Measurements from ENCODE around the gene SCFD2. TPM values are rescaled to one million over a fixed set of nuclear protein-coding genes. Genes with fewer than 3 reads are reported as not detected.
A peak's percentile ranks its signal among the peaks of the same experiment; 100 is the strongest.

The SCFD2 gene
- total RNA-seq, 1 donor from 2014 or later: 17.2 TPM

GRCh38 chr4:53208753-53209152 lies 157.1 kb downstream of the SCFD2 start:
- Mint-ChIP-seq H3K27ac (ENCODE audit: unreplicated experiment) (no peak overlapping the region), H3K4me1 (ENCODE audit: low read depth, unreplicated experiment) (no peaks in the 10 kb centered on the region), H3K4me3 (ENCODE audit: unreplicated experiment) (no peak overlapping the region), H3K36me3 (ENCODE audit: unreplicated experiment) (no peaks in the 10 kb centered on the region), H3K9me3 (ENCODE audit: unreplicated experiment) (no peaks in the 10 kb centered on the region), H3K27me3 (ENCODE audit: unreplicated experiment) (no peaks in the 10 kb centered on the region)
- TF ChIP-seq CTCF (IDR thresholded peaks at IDR 0.05; ENCODE audit: partially characterized antibody, unreplicated experiment): no peak
- DNase-seq: no peak

- DNase-seq: no peak
- Mint-ChIP-seq H3K36me3 (ENCODE audit: unreplicated experiment) (no peaks in the 10 kb centered on the region), H3K4me3 (ENCODE audit: unreplicated experiment) (no peak overlapping the region), H3K27me3 (ENCODE audit: unreplicated experiment) (no peaks in the 10 kb centered on the region), H3K27ac (ENCODE audit: unreplicated experiment) (no peak overlapping the region), H3K9me3 (ENCODE audit: unreplicated experiment) (no peaks in the 10 kb centered on the region), H3K4me1 (ENCODE audit: low read depth, unreplicated experiment) (no peaks in the 10 kb centered on the region)
- TF ChIP-seq CTCF (IDR thresholded peaks at IDR 0.05; ENCODE audit: partially characterized antibody, unreplicated experiment): no peak
These were observed 159.9 kb downstream of the SCFD2 start for GRCh38 chr4:53205970-53206369.

GRCh38 chr4:53199356-53199755 lies 166.5 kb downstream of the SCFD2 start:
- Mint-ChIP-seq H3K4me3 (ENCODE audit: unreplicated experiment) (no peak overlapping the region), H3K4me1 (ENCODE audit: low read depth, unreplicated experiment) (peaks cover 5% of the 10 kb centered on the region), H3K27ac (ENCODE audit: unreplicated experiment) (no peak overlapping the region), H3K9me3 (ENCODE audit: unreplicated experiment) (no peaks in the 10 kb centered on the region), H3K27me3 (ENCODE audit: unreplicated experiment) (no peaks in the 10 kb centered on the region), H3K36me3 (ENCODE audit: unreplicated experiment) (no peaks in the 10 kb centered on the region)
- no peak for DNase-seq
- TF ChIP-seq CTCF (IDR thresholded peaks at IDR 0.05; ENCODE audit: partially characterized antibody, unreplicated experiment): no peak

- no peak for DNase-seq
- Mint-ChIP-seq H3K36me3 (ENCODE audit: unreplicated experiment) (no peaks in the 10 kb centered on the region), H3K4me3 (ENCODE audit: unreplicated experiment) (no peak overlapping the region), H3K27me3 (ENCODE audit: unreplicated experiment) (no peaks in the 10 kb centered on the region), H3K4me1 (ENCODE audit: low read depth, unreplicated experiment) (peaks cover 5% of the 10 kb centered on the region), H3K9me3 (ENCODE audit: unreplicated experiment) (no peaks in the 10 kb centered on the region), H3K27ac (ENCODE audit: unreplicated experiment) (no peak overlapping the region)
- no peak for TF ChIP-seq CTCF (IDR thresholded peaks at IDR 0.05; ENCODE audit: partially characterized antibody, unreplicated experiment)
These were observed 168.1 kb downstream of the SCFD2 start for GRCh38 chr4:53197772-53198142.

- H3K27me3 Mint-ChIP-seq (ENCODE audit: unreplicated experiment): no peaks in the 10 kb centered on the region
- peak; percentile 87 for TF ChIP-seq CTCF (IDR thresholded peaks at IDR 0.05; ENCODE audit: partially characterized antibody, unreplicated experiment)
- no peak overlapping the region for H3K4me3 Mint-ChIP-seq (ENCODE audit: unreplicated experiment)
- H3K9me3 Mint-ChIP-seq (ENCODE audit: unreplicated experiment): no peaks in the 10 kb centered on the region
- no peak for DNase-seq
- no peak overlapping the region for H3K27ac Mint-ChIP-seq (ENCODE audit: unreplicated experiment)
- peaks cover 5% of the 10 kb centered on the region for H3K4me1 Mint-ChIP-seq (ENCODE audit: low read depth, unreplicated experiment)
- H3K36me3 Mint-ChIP-seq (ENCODE audit: unreplicated experiment): no peaks in the 10 kb centered on the region
These were observed 168.7 kb downstream of the SCFD2 start for GRCh38 chr4:53196882-53197771.

Measured in glutamatergic neuron (in vitro differentiated cells).